HG02852 (cell line): ENCODE data around the gene ARL15.
"Not testable (repeated sequence)": the region's sequence is repeated elsewhere in the genome, so short reads cannot be mapped to it uniquely, and the experiment has no call there.

Experiments
- ATAC-seq: cut with Tn5 transposase; IDR thresholded peaks from one replicate; pipeline ENCODE4 v1.9.1; 2021; ENCODE audit warnings: mild to moderate bottlenecking, moderate library complexity; ENCODE audit not compliant: unreplicated experiment

The ARL15 gene

GRCh38 chr5:54103871-54104270 is 206.5 kb downstream of the ARL15 start:
- no peak for ATAC-seq

- no peak for ATAC-seq
Measured at GRCh38 chr5:54098267-54098666, 212.1 kb downstream of the ARL15 start.

- no peak for ATAC-seq
Measured at GRCh38 chr5:54095969-54096368, 214.4 kb downstream of the ARL15 start.

DNA sequence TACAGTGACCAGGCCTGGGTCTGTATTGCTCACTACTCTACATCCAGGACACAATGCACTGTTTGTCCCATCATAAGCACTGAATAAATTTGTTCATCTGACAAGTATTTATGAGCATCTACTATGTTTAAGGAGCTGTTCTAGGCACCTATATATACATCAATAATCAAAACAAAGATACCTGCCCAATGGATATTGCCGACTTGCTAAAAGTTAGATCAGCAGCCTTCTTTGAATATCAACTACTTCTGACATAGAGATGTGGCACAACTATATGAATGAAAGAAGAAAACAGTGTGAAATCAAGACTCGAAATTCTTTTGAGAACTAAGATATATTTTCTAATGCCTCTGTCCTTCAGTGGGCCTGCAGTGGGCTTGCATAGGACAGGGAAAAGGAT is 215.7 kb downstream of the ARL15 start:
- ATAC-seq: no peak

- ATAC-seq: no peak
Measured at GRCh38 chr5:54093861-54094260, 216.5 kb downstream of the ARL15 start.

DNA sequence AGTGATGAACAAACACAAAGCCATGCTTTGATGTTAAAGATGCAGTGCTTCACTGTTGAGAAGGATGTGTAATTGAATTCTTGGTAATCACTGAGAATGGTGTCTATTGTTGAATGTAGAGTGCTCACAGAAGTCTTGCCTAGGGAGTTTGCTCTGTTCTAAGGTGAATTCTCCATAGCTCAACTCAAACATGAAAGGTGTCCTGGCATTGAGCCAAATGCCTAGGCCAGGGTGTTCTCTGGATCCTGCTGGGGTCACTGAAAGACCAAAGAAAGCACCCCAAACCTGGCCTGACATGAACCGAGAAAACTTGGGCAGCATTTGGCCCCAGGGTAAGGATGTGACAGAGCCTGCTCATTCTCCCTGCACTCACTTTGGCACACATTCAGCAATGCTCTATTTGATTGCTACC is 217.3 kb downstream of the ARL15 start:
- ATAC-seq: no peak

DNA sequence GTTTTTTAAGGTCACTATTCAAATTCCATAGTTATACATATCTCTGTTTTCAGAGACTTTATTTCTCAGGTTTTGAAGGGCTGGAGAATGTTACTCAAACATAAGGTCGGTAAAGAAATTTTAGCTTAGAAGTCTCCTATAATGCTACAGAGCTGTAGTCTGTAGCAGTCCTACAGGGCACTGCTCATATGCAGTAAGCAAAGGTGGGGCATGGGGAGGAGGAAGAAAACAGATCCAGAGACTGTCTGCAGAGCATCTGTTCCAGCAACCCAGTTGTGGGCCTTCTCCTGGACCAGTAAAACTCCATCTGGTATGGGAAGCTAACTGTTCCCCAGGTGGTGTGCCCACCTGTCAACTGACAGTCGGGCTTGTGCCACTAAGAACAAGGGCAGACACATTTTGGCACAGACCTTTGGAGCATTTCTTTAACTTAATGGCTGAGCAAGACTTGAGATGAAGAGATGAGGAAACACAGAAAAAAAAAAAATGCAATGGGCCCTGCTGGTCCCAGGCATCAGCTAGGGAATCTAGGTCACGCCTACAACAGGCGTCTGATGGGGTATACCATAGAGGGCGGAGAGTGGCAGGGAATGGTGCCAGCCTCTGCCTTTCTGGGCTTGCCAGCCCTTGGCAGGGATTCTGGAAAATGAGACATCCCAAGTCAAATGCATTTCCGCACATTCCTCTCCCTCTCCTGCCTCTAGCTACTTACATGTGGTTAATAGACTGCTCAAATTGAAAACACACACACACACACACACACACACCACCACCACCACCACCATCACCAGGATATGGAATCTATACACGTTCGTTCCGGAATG is 218.9 kb downstream of the ARL15 start:
- no peak for ATAC-seq

- no peak for ATAC-seq
Measured at GRCh38 chr5:54090495-54091120, 219.8 kb downstream of the ARL15 start.

- no peak for ATAC-seq
Measured at GRCh38 chr5:54088081-54088480, 222.3 kb downstream of the ARL15 start.

DNA sequence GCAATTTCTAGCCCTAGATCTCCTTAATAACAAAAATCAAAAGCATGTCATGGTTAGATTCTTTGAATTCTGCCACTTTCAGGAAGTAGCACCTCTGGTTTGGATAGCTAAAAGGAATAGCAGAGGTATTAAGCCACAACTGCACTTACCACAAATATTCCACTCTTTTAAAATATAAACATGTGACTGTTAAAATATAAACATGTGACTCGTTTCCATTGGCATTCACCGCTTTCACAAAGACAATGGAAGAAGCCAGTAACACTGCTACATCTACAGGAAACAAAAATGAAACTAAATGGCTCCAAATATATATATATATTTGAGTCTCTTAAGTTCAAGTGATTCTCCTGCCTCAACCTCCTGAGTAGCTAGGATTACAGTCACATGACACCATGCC is 222.9 kb downstream of the ARL15 start:
- ATAC-seq: no peak

GRCh38 chr5:54086191-54086590 is 224.2 kb downstream of the ARL15 start:
- no peak for ATAC-seq

DNA sequence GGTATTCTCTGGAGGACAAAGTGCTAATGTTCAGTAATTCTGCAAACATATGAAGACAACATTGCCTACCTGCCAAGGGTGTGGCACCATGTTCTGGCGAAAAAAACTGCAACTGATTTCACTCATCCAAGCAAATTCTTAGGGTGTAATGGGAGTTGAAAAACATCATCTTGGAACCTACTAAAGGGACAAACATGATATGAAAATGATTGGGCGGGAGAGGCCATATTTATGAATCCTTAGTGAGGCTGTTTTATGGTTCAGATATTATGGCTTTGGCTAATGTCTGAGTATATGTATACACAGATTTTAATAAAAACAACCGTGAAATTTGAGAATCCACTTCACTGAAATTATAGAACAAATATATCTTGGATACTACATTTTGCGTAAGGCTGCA is 225.7 kb downstream of the ARL15 start:
- no peak for ATAC-seq

GRCh38 chr5:54083851-54084250 is 226.5 kb downstream of the ARL15 start:
- ATAC-seq: no peak

- ATAC-seq: no peak
Measured at GRCh38 chr5:54083245-54083644, 227.1 kb downstream of the ARL15 start.

DNA sequence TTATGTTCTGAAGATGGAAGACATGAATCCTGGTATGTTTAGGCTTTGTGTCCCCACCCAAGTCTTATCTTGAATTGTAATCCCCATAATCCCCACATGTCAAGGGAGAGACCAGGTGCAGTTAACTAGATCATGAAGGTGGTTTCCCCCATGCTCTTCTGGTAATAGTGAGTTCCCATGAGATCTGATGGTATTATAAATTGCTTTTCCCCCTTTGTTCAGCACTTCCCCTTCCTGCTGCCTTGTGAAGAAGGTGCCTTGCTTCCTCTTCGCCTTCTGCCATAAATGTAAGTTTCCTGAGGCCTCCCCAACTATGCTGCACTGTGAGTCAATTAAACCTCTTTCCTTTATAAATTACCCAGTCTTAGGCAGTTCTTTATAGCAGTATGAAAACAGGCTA is 229.0 kb downstream of the ARL15 start:
- no peak for ATAC-seq

DNA sequence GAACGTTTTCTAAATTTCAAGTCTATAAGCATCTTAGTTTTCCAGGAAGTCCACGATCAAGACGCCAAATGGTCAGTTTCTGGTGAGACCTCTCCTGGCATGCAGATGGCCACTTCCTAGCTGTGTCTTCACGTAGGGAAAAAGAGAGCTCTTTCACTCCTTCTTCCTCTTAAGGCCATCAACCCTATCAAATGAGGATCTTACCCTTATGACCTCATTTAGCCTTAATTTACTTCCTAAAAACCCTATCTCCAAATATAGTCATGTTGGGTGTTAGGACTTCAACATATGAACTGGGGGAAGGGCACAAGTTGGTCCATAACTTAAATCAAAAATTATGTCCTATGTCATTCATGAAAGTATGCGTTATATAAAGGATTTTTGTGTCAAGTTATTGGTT is 229.5 kb downstream of the ARL15 start:
- ATAC-seq: no peak

GRCh38 chr5:54073735-54074134 is 236.6 kb downstream of the ARL15 start:
- no peak for ATAC-seq

DNA sequence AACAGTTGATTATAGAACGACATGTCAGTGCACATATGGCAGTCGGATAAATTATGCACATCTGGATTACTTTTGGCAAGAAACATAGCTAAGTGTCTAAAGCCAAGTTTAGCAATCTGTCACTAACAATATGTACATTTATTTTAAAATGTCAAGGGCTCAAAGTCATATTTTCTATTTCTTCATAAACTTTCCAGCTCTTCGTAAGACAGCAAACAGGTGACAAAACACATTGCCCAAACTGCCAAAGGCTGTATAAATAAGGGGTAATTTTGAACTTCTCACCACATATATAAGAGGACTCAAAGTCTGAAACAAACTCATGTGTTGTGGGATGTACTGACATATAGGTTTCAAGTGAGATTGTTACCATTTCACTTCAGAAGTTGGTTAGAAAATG is 237.2 kb downstream of the ARL15 start:
- no peak for ATAC-seq

DNA sequence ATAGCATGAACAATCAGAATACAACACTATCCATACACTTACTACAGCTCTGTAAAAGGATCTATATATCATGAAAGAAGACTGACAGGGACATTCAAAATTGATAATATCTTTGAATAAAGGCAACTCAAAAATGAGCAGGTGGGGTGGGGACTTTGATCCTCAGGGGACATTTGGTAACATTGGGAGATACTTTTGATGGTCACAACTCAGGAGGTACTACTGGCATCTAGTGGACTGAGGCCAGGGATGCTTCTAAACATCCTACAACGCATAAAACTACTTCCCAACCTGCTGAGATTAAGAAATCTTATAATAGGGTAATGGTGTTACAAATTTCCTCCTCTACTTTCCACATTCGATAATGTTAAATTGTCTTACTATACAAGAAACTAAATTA is 243.9 kb downstream of the ARL15 start:
- ATAC-seq: no peak

- no peak for ATAC-seq
Measured at GRCh38 chr5:54063817-54064216, 246.6 kb downstream of the ARL15 start.

DNA sequence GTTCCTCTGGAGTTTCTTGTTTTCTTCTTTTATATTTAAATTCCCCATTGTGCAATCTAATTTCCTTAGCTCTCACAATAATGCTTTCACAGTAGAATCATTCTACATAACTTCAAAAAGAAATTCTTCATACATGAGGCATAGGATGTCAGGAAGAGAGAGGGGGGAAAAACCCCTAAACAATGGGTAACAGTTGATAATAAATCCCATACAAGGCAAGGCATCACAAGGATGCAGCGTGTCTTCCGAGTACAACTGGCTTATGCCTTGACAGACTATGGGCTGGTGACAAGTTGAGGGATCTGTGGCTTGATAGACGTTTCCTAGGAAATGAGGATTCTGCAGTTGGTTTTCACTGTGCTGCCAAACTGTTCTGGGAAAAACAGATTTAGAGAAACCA is 247.4 kb downstream of the ARL15 start:
- no peak for ATAC-seq

DNA sequence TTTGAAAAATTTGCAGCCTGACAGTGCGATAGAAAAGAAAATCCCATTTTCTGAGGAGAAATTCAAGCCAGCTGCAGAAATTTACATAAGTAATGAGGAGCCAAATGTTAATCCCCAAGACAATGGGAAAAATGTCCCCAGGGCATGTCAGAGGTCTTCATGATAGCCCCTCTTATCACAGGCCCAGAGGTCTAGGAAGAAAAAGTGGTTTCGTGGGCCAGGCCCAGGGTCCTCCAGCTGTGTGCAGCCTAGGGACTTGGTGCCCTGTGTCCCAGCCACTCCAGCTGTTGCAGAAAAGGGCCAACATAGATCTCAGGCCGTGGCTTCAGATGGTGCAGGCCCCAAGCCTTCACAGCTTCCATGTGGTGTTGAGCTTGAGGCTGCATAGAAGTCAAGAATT is 249.5 kb downstream of the ARL15 start:
- ATAC-seq: not testable (repeated sequence)

DNA sequence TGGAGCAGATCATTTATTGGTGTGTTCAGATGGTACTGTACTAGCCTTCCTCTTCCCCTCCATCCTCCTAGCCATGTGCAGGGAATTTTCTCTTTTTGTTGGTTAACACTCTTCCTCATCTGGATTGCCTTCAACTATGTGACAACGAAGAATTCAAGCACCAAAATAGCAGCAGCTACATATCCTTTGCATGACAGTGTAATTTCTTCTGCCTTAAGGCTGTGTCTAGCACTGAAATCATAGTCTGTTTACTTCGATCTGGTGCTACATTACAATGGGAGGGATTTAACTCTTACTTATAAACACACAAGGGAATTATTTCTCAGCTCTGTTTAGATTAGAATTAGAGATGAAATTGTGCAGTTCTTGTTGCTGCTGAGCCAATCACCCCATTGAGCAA is 260.4 kb downstream of the ARL15 start:
- no peak for ATAC-seq
